MM.1S (cell line): ENCODE data around the gene TAP2.

Experiments used
- DNase-seq: peaks from one replicate; pipeline ENCODE4 v3.0.0-alpha.2; 2015
- H2AFZ ChIP-seq: fragments of 300-600 bp; sonication (generic); 2 replicates; pipeline ENCODE4 v1.6.0; 2016; ENCODE audit warnings: antibody characterized with exemption, low read length
- H3F3A ChIP-seq: fragments of 300-600 bp; sonication (generic); 2 replicates; pipeline ENCODE4 v1.6.1; 2016; ENCODE audit warnings: mild to moderate bottlenecking, antibody characterized with exemption, low read length, moderate library complexity, mixed read lengths; ENCODE audit not compliant: insufficient read depth
- H3K27ac ChIP-seq: fragments of 300-600 bp; sonication (generic); 2 replicates; pipeline ENCODE4 v1.5.1; 2016; ENCODE audit warnings: mild to moderate bottlenecking, low read length
- H3K27me3 ChIP-seq: fragments of 300-600 bp; sonication (generic); replicated peaks from 2 replicates; pipeline ENCODE4 v1.6.0; 2016; ENCODE audit warnings: low read length; ENCODE audit not compliant: insufficient read depth
- H3K36me3 ChIP-seq: fragments of 300-600 bp; sonication (generic); replicated peaks from 2 replicates; pipeline ENCODE4 v1.6.1; 2016; ENCODE audit warnings: mild to moderate bottlenecking, low read length, mixed read lengths; ENCODE audit not compliant: insufficient read depth
- H3K4me1 ChIP-seq: fragments of 300-600 bp; sonication (generic); 2 replicates; pipeline ENCODE4 v1.6.1; 2016; ENCODE audit warnings: low read length, mixed read lengths
- H3K4me2 ChIP-seq: fragments of 300-600 bp; sonication (generic); 2 replicates; pipeline ENCODE4 v1.6.0; 2016; ENCODE audit warnings: low read depth, low read length
- H3K4me3 ChIP-seq: fragments of 300-600 bp; sonication (generic); 2 replicates; pipeline ENCODE4 v1.5.1; 2016; ENCODE audit warnings: low read length, mixed read lengths
- H3K79me2 ChIP-seq: fragments of 300-600 bp; sonication (generic); 2 replicates; pipeline ENCODE4 v1.6.1; 2016; ENCODE audit warnings: mixed run types, low read length, mixed read lengths
- H3K9ac ChIP-seq: fragments of 300-600 bp; sonication (generic); 2 replicates; pipeline ENCODE4 v1.6.1; 2016; ENCODE audit warnings: low read length, mixed read lengths
- H3K9me2 ChIP-seq: fragments of 300-600 bp; sonication (generic); replicated peaks from 2 replicates; pipeline ENCODE4 v1.6.1; 2016; ENCODE audit warnings: mild to moderate bottlenecking, low read length, mixed read lengths; ENCODE audit not compliant: insufficient read depth
- H3K9me3 ChIP-seq: fragments of 300-600 bp; sonication (generic); replicated peaks from 2 replicates; pipeline ENCODE4 v1.6.1; 2016; ENCODE audit warnings: mild to moderate bottlenecking, low read length, mixed read lengths; ENCODE audit not compliant: insufficient read depth
- H4K20me1 ChIP-seq: fragments of 300-600 bp; sonication (generic); 2 replicates; pipeline ENCODE4 v1.6.1; 2016; ENCODE audit warnings: mild to moderate bottlenecking, low read length, moderate library complexity, mixed read lengths; ENCODE audit not compliant: insufficient read depth
- CTCF ChIP-seq: fragments of 300-600 bp; sonication (generic); IDR thresholded peaks from 2 replicates; pipeline ENCODE4 v1.5.1; 2016; ENCODE audit warnings: antibody characterized with exemption, low read length, mixed read lengths
- EZH2 ChIP-seq: fragments of 300-600 bp; sonication (generic); optimal IDR thresholded peaks from 2 replicates; pipeline ENCODE3; 2017; ENCODE audit warnings: low read depth, mild to moderate bottlenecking, antibody characterized with exemption, low read length, mixed read lengths
- EZH2phosphoT487 ChIP-seq: fragments of 300-600 bp; sonication (generic); IDR thresholded peaks from 2 replicates; pipeline ENCODE4 v1.6.1; 2018; ENCODE audit warnings: antibody characterized with exemption, low read length

Gene TAP2

GRCh38 chr6:32816746-32817204, 21.8 kb downstream of the TAP2 start, which contains the start of gene HLA-DOB:
Gene HLA-DOB, minus strand, starts transcription at chr6:32817002. Its CDS starts 51 bp downstream, at chr6:32816951.
- peak within 1 kb of the TSS; percentile 44 for H3K4me3 ChIP-seq
- peaks cover 26% of the 10 kb centered on the region for H3K4me1 ChIP-seq
- peaks cover 17% of the 10 kb centered on the region for H3F3A ChIP-seq
- peak within 1 kb of the TSS; percentile 20; the same call in 1 of the 2 replicates for H3K9ac ChIP-seq
- H2AFZ ChIP-seq, result peak within 1 kb of the TSS; percentile 60
- no peaks in the 10 kb centered on the region for H3K9me3 ChIP-seq
- no peaks in the 10 kb centered on the region for H3K36me3 ChIP-seq
- H3K79me2 ChIP-seq, result no peaks in the 10 kb centered on the region
- H3K4me2 ChIP-seq, result peak within 1 kb of the TSS; percentile 85
- H4K20me1 ChIP-seq, result no peaks in the 10 kb centered on the region
- H3K27me3 ChIP-seq, result no peaks in the 10 kb centered on the region
- TF ChIP-seq CTCF (no peak), EZH2 (no peak), EZH2phosphoT487 (no peak)
- peak within 1 kb of the TSS; percentile 76 for H3K27ac ChIP-seq
- no peaks in the 10 kb centered on the region for H3K9me2 ChIP-seq
- DNase-seq, result peak; percentile 53

GRCh38 chr6:32815996-32816395, 22.5 kb downstream of the TAP2 start:
- H3K4me2 ChIP-seq, result peak overlapping the region; percentile 85

DNA sequence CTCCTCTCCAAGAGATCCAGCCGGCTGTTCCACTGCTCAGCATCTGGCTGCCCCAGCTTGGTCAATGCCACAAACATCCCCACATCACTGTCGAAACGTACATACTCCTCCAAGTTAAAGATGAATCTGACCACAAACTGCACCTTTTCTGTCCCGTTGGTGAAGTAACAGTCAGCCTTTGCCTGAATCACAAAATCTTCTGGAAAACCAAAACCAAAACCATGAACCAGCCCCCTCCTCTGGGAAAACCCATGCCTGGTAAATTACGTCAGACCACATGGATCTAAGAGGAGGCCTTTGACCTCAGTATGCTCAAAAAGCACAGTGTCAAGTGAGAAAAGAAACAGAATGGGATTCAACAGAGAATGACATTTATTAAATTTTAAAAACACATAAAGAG, 23.4 kb downstream of the TAP2 start:
- no peaks in the 10 kb centered on the region for H3K79me2 ChIP-seq
- H3K4me2 ChIP-seq, result peak overlapping the region; percentile 85; the same call in 1 of the 2 replicates
- no peak for DNase-seq
- no peaks in the 10 kb centered on the region for H4K20me1 ChIP-seq
- H3K9me2 ChIP-seq, result no peaks in the 10 kb centered on the region
- H3K9me3 ChIP-seq, result no peaks in the 10 kb centered on the region
- peaks cover 17% of the 10 kb centered on the region for H3F3A ChIP-seq
- no peak for TF ChIP-seq CTCF
- TF ChIP-seq EZH2phosphoT487, result no peak
- no peak overlapping the region; the same call in 1 of the 2 replicates for H3K4me3 ChIP-seq
- H3K9ac ChIP-seq, result no peak overlapping the region
- H3K4me1 ChIP-seq, result peaks cover 26% of the 10 kb centered on the region
- H3K36me3 ChIP-seq, result no peaks in the 10 kb centered on the region
- H3K27me3 ChIP-seq, result no peaks in the 10 kb centered on the region
- H2AFZ ChIP-seq, result no peak overlapping the region
- H3K27ac ChIP-seq, result no peak overlapping the region; the same call in 1 of the 2 replicates

More at GRCh38 chr6:32815996-32816395, 22.5 kb downstream of the TAP2 start:
- DNase-seq, result peak; percentile 56
- H3K36me3 ChIP-seq, result no peaks in the 10 kb centered on the region
- peak overlapping the region; percentile 20; the same call in 1 of the 2 replicates for H3K9ac ChIP-seq
- H3K4me1 ChIP-seq, result peaks cover 26% of the 10 kb centered on the region
- no peaks in the 10 kb centered on the region for H3K9me3 ChIP-seq
- H3K27me3 ChIP-seq, result no peaks in the 10 kb centered on the region
- no peaks in the 10 kb centered on the region for H3K79me2 ChIP-seq
- no peaks in the 10 kb centered on the region for H3K9me2 ChIP-seq
- H3K27ac ChIP-seq, result peak overlapping the region; percentile 76
- TF ChIP-seq CTCF (no peak), EZH2 (no peak), EZH2phosphoT487 (no peak)
- peak overlapping the region; percentile 44 for H3K4me3 ChIP-seq
- peak overlapping the region; percentile 60; the same call in 1 of the 2 replicates for H2AFZ ChIP-seq
- H3F3A ChIP-seq, result peaks cover 17% of the 10 kb centered on the region
- no peaks in the 10 kb centered on the region for H4K20me1 ChIP-seq
